DND-41 (cell line): Measurements from ENCODE around the gene DLGAP4.

Experiments
- ATAC-seq: fragments of 200-7000 bp; cut with Tn5 transposase; 3 replicates; pipeline ENCODE4 v1.9.1; 2021; ENCODE audit warnings: low read depth; ENCODE audit not compliant: insufficient read depth
- DNase-seq: peaks from one replicate; pipeline ENCODE4 v3.0.0-alpha.2; 2020
- H2AFZ ChIP-seq: 2 replicates; pipeline ENCODE4 v1.6.0; 2012; ENCODE audit warnings: low read depth, low read length
- H3K27ac ChIP-seq: 2 replicates; pipeline ENCODE4 v1.5.1; 2012; ENCODE audit warnings: low read length, inconsistent platforms
- H3K27me3 ChIP-seq: fragments of 200-600 bp; sonication (generic); 2 replicates; pipeline ENCODE4 v1.6.0; 2012; ENCODE audit warnings: low read length, mild to moderate bottlenecking, inconsistent platforms; ENCODE audit not compliant: insufficient read depth, poor library complexity
- H3K36me3 ChIP-seq: 2 replicates; pipeline ENCODE4 v1.5.1; 2012; ENCODE audit warnings: low read length, inconsistent platforms; ENCODE audit not compliant: insufficient read depth
- H3K4me1 ChIP-seq: 2 replicates; pipeline ENCODE4 v1.5.1; 2012; ENCODE audit warnings: mild to moderate bottlenecking, low read length; ENCODE audit not compliant: insufficient read depth
- H3K4me2 ChIP-seq: 2 replicates; pipeline ENCODE4 v1.6.0; 2012; ENCODE audit warnings: mild to moderate bottlenecking, moderate library complexity, low read length, inconsistent platforms; ENCODE audit not compliant: insufficient read depth
- H3K4me3 ChIP-seq, 2 experiments: fragments of 200-600 bp in 1 of 2; shearing (Covaris generic) in 1 of 2; 2 replicates each; pipeline ENCODE4 v1.5.1; 2012 to 2016; ENCODE audit warnings: inconsistent platforms in 2 of 2, low read length in 2 of 2, mild to moderate bottlenecking in 2 of 2, low read depth in 1 of 2, moderate library complexity in 1 of 2
- H3K79me2 ChIP-seq: 2 replicates; pipeline ENCODE4 v1.6.0; 2012; ENCODE audit warnings: low read length, inconsistent platforms; ENCODE audit not compliant: insufficient read depth
- H3K9ac ChIP-seq: 2 replicates; pipeline ENCODE4 v1.6.0; 2012; ENCODE audit warnings: low read depth, mild to moderate bottlenecking, inconsistent platforms, low read length, moderate library complexity
- H3K9me3 ChIP-seq: 2 replicates; pipeline ENCODE4 v1.5.1; 2012; ENCODE audit warnings: low read length, moderate library complexity, mild to moderate bottlenecking, inconsistent platforms; ENCODE audit not compliant: insufficient read depth, severe bottlenecking
- H4K20me1 ChIP-seq: 2 replicates; pipeline ENCODE4 v1.6.0; 2012; ENCODE audit warnings: low read length; ENCODE audit not compliant: insufficient read depth
- EZH2 ChIP-seq: IDR thresholded peaks from 3 replicates; pipeline ENCODE4 v1.6.1; 2012; ENCODE audit warnings: borderline replicate concordance, low read depth, mild to moderate bottlenecking, moderate library complexity, low read length, inconsistent platforms; ENCODE audit not compliant: severe bottlenecking
- TF ChIP-seq, protein P1 (sequence below): IDR thresholded peaks from 2 replicates; pipeline ENCODE4 v1.5.1; 2012; ENCODE audit warnings: borderline replicate concordance, low read length, moderate library complexity, mild to moderate bottlenecking; ENCODE audit not compliant: poor library complexity, severe bottlenecking; ENCODE audit errors: extremely low read depth

Gene DLGAP4

DNA sequence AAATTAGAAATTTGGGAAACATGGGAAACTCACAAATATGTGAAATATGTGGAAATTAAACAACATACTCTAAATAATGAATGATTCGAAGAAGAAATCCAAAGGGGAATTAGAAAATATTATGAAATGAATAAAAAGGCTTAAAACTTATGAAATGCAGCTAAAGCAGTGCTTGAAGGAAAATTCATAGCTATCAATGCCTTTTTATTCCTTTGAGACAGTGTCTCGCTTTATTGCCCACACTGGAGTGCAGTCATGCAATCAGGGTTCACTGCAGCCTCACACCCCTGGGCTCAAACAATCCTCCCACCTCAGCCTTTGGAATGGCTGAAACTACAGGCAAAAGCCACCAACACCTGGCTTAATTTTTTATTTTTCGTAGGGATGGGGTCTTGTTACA is 259.4 kb downstream of the DLGAP4 start:
- Histone ChIP-seq H3K79me2 (no peaks in the 10 kb centered on the region), H3K4me2 (no peak overlapping the region), H3K4me3 (no peak overlapping the region), H3K4me1 (no peaks in the 10 kb centered on the region), H3K27ac (no peak overlapping the region), H3K9me3 (peaks cover 2% of the 10 kb centered on the region), H3K27me3 (no peaks in the 10 kb centered on the region), H2AFZ (no peak overlapping the region), H3K36me3 (no peaks in the 10 kb centered on the region), H3K9ac (no peak overlapping the region), H4K20me1 (no peaks in the 10 kb centered on the region)
- TF ChIP-seq, protein P1, sequence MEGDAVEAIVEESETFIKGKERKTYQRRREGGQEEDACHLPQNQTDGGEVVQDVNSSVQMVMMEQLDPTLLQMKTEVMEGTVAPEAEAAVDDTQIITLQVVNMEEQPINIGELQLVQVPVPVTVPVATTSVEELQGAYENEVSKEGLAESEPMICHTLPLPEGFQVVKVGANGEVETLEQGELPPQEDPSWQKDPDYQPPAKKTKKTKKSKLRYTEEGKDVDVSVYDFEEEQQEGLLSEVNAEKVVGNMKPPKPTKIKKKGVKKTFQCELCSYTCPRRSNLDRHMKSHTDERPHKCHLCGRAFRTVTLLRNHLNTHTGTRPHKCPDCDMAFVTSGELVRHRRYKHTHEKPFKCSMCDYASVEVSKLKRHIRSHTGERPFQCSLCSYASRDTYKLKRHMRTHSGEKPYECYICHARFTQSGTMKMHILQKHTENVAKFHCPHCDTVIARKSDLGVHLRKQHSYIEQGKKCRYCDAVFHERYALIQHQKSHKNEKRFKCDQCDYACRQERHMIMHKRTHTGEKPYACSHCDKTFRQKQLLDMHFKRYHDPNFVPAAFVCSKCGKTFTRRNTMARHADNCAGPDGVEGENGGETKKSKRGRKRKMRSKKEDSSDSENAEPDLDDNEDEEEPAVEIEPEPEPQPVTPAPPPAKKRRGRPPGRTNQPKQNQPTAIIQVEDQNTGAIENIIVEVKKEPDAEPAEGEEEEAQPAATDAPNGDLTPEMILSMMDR: no peak
- no peak for TF ChIP-seq EZH2
- ATAC-seq: no peak
- DNase-seq: no peak

DNA sequence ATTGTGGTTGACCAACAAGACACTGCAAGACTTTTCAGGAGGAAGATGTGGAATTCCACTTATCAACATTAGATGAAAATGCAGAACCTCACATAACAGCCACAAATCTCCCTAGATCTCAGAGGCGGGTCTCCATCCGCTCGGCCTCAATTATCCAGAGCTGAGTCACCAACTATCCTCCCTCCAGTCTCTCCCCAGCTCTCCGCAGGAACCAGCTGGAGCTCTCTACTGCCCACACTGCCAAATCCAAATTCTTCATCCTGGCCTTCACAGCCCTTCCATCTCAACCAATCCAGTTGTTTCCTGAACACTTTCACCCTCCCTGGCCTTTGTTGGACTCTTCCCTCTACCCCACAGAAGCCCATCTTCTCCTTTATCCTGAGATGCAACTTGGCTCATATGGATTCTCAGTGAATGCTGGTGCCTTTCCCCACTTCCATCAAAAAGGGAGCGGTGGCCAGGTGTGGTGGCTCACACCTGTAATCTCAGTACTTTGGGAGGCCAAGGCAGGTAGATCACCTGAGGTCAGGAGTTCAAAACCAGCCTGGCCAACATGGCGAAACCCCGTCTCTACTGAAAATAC is 263.8 kb downstream of the DLGAP4 start:
- Histone ChIP-seq H3K27me3 (no peaks in the 10 kb centered on the region), H3K36me3 (no peaks in the 10 kb centered on the region; the same call in 1 of the 2 replicates), H4K20me1 (peaks cover 2% of the 10 kb centered on the region), H3K4me2 (no peak overlapping the region), H3K9ac (no peak overlapping the region), H3K27ac (no peak overlapping the region), H3K4me3 (no peak overlapping the region), H3K9me3 (peaks cover 2% of the 10 kb centered on the region), H2AFZ (no peak overlapping the region), H3K79me2 (peaks cover 15% of the 10 kb centered on the region), H3K4me1 (peaks cover 21% of the 10 kb centered on the region)
- no peak for TF ChIP-seq EZH2
- TF ChIP-seq, protein P1: no peak
- no peak for ATAC-seq
- no peak for DNase-seq

DNA sequence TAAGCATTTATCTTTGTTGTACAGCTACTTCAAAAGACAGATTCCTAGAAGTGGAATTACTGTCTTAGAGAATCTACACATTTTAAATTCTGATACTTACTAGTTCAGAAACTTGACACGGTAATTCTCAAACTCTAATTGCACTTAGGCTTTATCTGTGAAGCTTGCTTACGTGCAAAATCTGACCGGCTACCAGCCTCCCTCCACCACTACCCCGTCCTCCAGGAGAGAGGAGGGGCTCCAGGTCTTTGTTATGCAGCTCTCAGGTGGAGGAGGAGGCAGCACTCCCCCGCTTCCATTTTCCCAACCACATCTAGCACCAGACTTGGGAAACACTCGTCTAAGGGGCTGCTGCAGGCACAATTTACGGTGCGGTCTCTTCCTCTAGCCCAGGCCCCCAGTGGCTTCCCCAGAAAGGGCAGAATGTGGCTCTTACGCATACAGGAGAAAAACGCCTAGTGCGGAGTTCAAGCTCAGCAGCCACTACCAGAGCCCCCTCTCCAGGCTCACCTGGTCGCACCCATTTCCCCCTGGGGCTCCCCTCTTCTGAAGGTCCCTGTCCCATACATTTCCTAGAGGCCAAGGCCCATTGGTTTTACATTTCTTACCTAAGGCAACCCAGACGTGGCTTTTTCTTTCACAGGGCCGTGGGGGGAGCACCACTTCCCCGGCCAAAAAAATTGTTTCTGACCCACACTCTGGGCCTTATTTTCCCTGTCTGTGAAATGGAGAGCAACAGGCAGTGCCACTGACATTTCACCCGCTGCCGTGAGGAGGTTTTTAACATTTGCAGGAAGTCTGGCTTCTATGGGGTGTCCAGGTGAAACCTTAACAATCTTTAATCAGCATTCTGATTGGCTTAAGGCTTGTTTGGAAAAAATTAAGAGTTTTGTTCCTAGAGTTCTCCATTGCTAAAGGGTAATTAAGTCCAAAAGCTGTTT is 265.7 kb downstream of the DLGAP4 start:
- TF ChIP-seq, protein P1: no peak
- no peak for TF ChIP-seq EZH2
- Histone ChIP-seq H3K4me1 (peaks cover 37% of the 10 kb centered on the region), H3K4me2 (peak overlapping the region; percentile 95), H3K4me3 (0 out of 4 replicates have a peak overlapping the region, but pooled peaks of 1 of the 2 experiments have one; percentile 58), H3K9me3 (no peaks in the 10 kb centered on the region), H3K9ac (peak overlapping the region; percentile 56), H2AFZ (peak overlapping the region; percentile 89), H3K79me2 (peaks cover 34% of the 10 kb centered on the region), H3K27me3 (no peaks in the 10 kb centered on the region), H4K20me1 (peaks cover 19% of the 10 kb centered on the region), H3K36me3 (peaks cover 14% of the 10 kb centered on the region), H3K27ac (peak overlapping the region; percentile 78; the same call in 1 of the 2 replicates)
- no peak for DNase-seq
- no peak for ATAC-seq
